ENCODE results near the gene LRP5.
"Not testable (repeated sequence)": the region's sequence is repeated elsewhere in the genome, so short reads cannot be mapped to it uniquely, and the experiment has no call there.

Gene LRP5

GRCh38 chr11:68472778-68473177, 160.4 kb downstream of the LRP5 start:
- TF ChIP-seq, protein P1, sequence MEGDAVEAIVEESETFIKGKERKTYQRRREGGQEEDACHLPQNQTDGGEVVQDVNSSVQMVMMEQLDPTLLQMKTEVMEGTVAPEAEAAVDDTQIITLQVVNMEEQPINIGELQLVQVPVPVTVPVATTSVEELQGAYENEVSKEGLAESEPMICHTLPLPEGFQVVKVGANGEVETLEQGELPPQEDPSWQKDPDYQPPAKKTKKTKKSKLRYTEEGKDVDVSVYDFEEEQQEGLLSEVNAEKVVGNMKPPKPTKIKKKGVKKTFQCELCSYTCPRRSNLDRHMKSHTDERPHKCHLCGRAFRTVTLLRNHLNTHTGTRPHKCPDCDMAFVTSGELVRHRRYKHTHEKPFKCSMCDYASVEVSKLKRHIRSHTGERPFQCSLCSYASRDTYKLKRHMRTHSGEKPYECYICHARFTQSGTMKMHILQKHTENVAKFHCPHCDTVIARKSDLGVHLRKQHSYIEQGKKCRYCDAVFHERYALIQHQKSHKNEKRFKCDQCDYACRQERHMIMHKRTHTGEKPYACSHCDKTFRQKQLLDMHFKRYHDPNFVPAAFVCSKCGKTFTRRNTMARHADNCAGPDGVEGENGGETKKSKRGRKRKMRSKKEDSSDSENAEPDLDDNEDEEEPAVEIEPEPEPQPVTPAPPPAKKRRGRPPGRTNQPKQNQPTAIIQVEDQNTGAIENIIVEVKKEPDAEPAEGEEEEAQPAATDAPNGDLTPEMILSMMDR (conservative IDR thresholded peaks at IDR 0.05; ENCODE audit: low read depth): no peak
- no peak overlapping the region for H3K27ac ChIP-seq
- no peak for DNase-seq (ENCODE audit: low spot score)
- POLR2A ChIA-PET (ENCODE audit: low non-redundant PET): no interaction called here
- CTCF ChIA-PET: no interaction called here

- CTCF ChIA-PET: no interaction called here
- TF ChIP-seq, protein P1 (conservative IDR thresholded peaks at IDR 0.05; ENCODE audit: low read depth): no peak
- no peak for DNase-seq (ENCODE audit: low spot score)
- POLR2A ChIA-PET (ENCODE audit: low non-redundant PET): no interaction called here
- H3K27ac ChIP-seq: no peak overlapping the region
These were observed 161.3 kb downstream of the LRP5 start for GRCh38 chr11:68473693-68474092.

- CTCF ChIA-PET; H3K27ac ChIP-seq; DNase-seq (ENCODE audit: low spot score); POLR2A ChIA-PET (ENCODE audit: low non-redundant PET): not testable (repeated sequence)
These were observed 163.2 kb downstream of the LRP5 start for GRCh38 chr11:68475626-68476025.

GRCh38 chr11:68479390-68479789, 167.0 kb downstream of the LRP5 start:
- TF ChIP-seq, protein P1 (conservative IDR thresholded peaks at IDR 0.05; ENCODE audit: low read depth): no peak
- no peak for DNase-seq (ENCODE audit: low spot score)
- H3K27ac ChIP-seq: no peak overlapping the region
- CTCF ChIA-PET: no interaction called here
- POLR2A ChIA-PET (ENCODE audit: low non-redundant PET): no interaction called here

GRCh38 chr11:68480193-68480592, 167.8 kb downstream of the LRP5 start:
- POLR2A ChIA-PET (ENCODE audit: low non-redundant PET): no interaction called here

DNA sequence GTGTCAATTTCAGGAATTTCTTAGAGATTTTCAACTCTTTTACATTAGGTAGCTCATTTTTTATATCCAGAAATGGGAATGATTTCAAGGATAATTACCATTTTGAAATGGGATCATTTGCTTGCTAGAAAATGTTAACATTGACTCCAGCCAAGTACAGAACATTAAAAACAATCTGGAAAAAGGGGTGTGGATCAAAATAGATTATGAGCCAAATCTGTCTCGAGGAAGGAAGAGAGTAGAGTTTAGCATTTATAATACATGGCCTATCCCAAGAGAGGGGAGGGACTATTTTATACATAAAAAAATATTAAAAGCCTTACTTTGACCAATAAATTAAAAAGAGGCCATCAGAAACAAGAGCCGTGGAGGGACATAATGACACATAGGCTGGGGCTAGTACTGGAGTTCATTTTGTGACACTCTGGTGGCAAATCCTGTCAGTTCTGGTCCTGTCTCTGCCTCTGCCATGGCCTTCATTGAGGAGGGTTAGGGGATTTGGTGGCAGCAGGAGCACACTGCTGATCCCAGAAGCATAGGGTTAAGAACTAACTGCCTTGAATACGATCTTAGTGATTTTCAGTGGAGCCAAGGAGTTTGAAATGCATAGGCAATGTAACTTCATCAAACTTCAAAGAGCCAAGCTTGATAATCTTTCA, 168.6 kb downstream of the LRP5 start:
- TF ChIP-seq, protein P1 (conservative IDR thresholded peaks at IDR 0.05; ENCODE audit: low read depth): no peak
- ChIA-PET POLR2A (ENCODE audit: low non-redundant PET) (no interaction called here), CTCF (no interaction called here)

More at GRCh38 chr11:68480193-68480592, 167.8 kb downstream of the LRP5 start:
- DNase-seq (ENCODE audit: low spot score): no peak
- CTCF ChIA-PET: no interaction called here
- TF ChIP-seq, protein P1 (conservative IDR thresholded peaks at IDR 0.05; ENCODE audit: low read depth): no peak
- no peak overlapping the region for H3K27ac ChIP-seq

DNA sequence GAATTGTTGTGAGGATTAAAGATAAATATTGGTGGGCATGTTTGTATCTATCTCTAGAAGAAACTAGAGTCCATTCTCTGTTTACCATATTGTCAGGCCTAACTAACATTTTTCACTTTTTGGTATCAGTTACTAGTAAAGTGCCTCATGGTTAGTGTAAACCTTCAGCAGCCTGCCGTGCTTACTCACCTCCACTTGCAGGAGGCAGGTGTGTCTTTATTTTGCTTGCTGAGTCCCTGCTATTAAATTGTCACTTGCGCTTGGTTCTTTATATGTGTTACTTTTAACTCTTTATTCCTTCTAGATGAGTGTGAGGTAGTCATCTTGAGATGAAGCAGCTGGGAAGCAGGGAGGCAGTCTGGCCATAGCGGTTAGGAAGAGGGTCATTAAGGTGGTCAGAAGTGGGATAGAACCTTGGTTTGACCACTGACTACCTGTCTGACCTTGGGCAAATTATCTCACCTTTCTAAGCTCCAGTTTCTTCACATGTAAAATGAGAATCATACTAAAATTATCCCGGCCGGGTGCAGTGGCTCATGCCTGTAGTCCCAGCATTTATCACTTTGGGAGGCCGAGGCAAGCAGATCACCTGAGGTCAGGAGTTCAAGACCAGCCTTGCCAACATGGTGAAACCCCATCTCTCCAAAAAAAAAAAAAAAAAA, 169.3 kb downstream of the LRP5 start:
- ChIA-PET POLR2A (ENCODE audit: low non-redundant PET) (no interaction called here), CTCF (no interaction called here)
- TF ChIP-seq, protein P1 (conservative IDR thresholded peaks at IDR 0.05; ENCODE audit: low read depth): no peak
- H3K27ac ChIP-seq: no peak overlapping the region
- no peak for DNase-seq (ENCODE audit: low spot score)

More for the DNA sequence above, 168.6 kb downstream of the LRP5 start:
- no peak overlapping the region for H3K27ac ChIP-seq
- no peak for DNase-seq (ENCODE audit: low spot score)

Data from RWPE1 (cell line).